AG20443 (cell line): ENCODE results near the gene ADRB2.
"Not testable (repeated sequence)": the region's sequence is repeated elsewhere in the genome, so short reads cannot be mapped to it uniquely, and the experiment has no call there.

ENCODE experiments used
- DNase-seq: peaks from one replicate; pipeline ENCODE4 v3.0.0; 2012; ENCODE audit warnings: low spot score, mixed read lengths

ADRB2 gene

DNA sequence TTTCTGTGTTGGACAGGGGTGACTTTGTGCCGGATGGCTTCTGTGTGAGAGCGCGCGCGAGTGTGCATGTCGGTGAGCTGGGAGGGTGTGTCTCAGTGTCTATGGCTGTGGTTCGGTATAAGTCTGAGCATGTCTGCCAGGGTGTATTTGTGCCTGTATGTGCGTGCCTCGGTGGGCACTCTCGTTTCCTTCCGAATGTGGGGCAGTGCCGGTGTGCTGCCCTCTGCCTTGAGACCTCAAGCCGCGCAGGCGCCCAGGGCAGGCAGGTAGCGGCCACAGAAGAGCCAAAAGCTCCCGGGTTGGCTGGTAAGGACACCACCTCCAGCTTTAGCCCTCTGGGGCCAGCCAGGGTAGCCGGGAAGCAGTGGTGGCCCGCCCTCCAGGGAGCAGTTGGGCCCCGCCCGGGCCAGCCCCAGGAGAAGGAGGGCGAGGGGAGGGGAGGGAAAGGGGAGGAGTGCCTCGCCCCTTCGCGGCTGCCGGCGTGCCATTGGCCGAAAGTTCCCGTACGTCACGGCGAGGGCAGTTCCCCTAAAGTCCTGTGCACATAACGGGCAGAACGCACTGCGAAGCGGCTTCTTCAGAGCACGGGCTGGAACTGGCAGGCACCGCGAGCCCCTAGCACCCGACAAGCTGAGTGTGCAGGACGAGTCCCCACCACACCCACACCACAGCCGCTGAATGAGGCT lies at the start of gene ADRB2:
Gene ADRB2 (plus strand): TSS at position 559 of the 686 bp plus-strand sequence. CDS start 221 bp downstream, outside the sequence.
- peak; percentile 95 for DNase-seq

DNA sequence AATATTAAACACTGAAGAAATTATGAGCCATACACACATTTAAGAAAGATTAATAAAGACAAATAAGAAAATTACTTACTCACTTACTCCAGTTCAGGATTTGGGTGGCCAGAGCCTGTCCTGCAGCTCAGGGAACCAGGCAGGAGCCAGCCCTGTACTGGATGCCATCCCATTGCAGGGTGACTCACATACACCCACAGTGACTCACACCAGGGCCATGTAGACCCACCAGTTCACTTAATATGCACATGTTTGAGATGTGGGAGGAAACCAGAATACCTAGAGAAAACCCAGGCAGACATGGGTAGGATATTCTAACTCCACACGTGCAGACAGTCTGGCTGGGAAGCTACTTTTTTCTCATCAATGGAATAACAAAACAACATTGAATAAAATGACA lies 49.6 kb upstream of the ADRB2 start:
- peak; percentile 93 for DNase-seq

DNA sequence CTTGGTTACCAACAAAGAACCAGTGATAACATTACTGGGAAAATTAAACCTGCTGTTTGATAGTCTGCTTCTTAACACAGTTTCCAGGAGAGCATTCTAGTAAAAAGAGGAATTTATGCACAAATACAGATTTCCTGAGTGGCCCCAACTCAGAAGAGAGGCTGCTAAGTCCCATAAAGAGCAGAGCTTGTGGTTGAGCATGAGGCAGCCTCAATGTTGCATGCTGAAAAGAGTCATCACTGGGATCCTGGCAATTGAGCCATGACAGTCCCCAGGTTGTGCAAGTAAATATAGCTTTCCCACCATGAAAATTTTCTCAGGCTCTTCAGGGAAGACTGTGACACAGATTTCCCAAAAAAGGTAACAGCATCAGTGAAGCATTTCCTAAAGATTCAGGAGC lies 47.5 kb upstream of the ADRB2 start:
- DNase-seq: no peak

DNA sequence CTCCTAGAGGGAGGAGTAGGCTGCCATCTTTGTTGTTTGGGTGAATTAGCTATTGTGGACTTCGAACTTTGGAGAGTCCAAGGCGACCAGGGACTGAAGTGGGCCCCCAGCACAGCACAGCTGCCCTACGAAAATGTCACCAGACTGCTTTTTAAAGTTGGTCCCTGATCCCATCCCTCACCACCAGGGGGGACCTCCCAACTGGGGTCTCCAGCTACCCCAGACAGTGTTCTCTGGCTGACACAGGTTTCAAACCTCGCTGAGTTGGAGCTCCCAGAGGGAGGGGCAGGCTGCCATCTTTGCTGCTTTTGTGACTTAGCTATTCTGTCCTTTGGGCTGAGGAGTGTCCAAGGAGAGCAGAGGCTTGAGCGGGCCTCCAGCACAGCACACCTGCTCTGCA lies 45.7 kb upstream of the ADRB2 start:
- no peak for DNase-seq

DNA sequence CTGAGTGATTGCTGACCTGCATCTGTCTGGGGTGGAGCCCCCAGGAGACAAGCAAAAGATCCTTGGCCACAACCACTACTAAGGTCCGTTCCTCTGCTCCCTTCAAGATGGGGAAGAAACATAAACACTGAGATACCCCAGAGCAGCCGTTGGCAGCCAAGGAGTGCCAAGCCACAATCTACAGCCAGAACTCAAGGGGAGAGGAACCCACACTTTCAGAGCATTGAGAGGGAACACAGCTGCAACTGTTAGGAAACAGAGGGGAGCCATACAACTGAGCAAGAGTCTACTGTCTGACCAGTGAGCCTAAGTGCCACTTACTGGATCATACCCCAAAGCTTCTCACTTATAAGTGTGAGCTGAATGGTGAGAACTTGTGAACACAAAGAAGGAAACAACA lies 44.6 kb upstream of the ADRB2 start:
- no peak for DNase-seq

DNA sequence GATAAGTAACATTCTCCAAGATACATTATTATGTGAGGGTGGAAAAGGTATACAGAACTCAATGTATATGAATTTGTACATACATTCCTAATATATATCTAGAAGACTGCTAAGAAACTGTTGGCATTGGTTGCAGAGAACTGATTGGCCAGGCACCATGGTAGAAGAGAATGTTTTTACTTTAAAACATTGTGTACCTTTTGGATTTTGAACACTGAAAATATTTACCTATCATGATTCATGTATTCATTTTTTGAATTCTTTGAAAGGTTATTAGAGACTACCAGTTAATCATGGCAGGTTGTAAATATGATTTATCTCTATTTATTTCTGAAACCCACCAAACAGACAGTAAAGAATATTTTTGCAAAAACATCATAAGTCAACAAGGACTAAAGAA lies 41.2 kb upstream of the ADRB2 start:
- DNase-seq: no peak

DNA sequence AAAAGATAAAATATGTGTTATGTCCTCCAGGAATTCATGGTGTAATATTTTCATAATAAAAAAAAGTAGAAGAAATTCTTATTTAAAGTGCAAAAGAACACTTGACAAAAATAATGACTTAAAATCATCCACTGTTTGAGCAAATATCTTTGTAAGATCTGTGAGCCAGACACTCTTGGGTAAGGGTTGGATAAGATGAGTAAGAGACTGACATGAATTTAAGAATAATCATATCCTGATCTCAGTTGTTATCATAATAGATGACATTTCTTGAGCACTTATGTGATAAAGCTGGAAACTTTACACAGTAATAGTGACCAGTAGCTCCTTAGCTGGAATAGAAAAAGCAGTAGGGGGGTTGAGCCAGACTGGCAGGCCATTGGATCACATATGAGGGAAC lies 40.0 kb upstream of the ADRB2 start:
- DNase-seq: no peak

DNA sequence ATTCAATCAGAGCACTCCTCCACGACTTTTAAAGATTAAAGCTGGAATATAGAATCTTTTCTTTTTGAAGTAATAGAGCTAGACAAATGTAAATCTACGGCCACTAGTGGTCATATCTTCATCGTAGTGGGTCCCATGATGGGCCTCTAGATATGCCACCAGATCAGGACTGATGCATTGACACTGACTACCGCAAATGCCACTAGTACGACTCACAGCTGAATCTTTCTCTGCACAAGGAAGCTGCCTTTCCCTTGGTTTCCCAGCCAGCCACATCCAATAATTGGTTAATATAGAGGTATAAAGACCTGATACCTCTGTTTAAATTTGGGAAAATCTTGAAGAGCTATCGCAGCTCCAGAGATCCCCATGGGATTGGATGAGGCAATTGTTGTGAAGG lies 37.8 kb upstream of the ADRB2 start:
- peak; percentile 43 for DNase-seq

DNA sequence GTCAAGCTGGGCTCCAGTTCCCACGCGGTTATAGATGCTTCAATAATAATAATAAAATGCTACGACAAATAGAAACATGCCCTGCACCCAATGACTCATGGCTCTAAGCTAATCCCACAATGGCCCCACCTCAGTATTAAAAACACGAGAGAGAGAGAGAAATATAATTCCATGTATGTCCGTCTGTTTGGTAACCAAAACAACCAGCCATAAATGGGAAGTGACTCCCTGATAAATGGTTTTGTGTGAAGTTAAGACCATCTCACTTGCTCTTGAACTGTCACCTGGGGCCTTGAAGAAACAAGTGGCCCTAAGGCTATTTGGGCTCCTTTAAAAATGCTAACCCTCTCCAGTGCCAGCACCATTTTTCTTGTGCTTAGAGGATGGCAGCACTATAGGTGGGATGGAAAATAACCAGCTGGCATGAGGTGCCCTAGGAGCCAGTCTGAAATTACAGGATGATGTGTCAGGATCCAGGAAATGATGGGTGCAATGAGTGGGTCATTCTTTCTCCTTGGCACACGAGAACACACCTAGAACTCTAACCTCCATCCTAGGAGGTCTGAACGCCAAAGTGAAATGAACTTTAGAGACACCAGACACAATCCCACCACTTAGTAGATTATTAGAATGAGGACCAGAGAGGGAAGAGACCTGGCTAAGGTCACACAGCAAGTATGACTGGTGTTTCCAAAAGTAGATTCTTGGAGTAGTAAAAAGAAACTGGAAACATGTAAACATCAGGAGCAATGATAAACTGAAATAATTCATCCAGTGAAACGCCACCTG lies 35.7 kb upstream of the ADRB2 start:
- DNase-seq: no peak

DNA sequence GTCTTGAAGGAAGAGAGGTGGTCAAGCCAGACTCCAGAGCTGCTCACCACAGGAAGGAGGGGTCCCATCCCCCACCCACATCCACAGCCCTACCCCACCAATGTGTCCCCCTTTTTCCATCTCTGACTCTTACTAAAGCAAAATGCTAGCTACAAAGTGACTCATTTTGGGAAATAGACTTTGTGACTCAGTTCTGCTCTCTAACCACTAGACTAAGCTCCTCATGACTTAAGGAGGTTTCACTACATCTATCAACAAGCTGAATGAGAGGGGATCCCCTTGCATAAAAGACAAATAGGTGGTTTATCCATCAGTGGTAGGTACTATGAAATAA lies 35.1 kb upstream of the ADRB2 start:
- DNase-seq: peak; percentile 24

DNA sequence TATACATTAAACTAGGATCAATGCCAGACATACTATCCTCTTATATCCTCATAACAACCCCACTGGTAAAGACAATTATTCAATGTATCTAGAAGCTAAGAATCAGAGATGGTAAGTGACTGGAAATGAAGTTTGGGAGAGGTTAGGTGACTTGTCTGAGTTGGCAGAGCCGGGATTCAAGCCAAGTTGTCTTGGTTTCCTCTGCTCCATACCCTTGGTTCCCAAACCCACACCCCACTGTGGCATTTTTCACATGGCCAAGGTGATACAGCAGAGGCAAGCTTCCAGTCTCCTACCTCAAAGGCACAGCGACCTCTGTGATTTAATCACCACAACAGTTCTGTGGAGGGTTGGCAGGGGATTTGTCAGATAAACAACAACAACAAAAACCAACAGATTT lies 34.7 kb upstream of the ADRB2 start:
- DNase-seq: no peak

DNA sequence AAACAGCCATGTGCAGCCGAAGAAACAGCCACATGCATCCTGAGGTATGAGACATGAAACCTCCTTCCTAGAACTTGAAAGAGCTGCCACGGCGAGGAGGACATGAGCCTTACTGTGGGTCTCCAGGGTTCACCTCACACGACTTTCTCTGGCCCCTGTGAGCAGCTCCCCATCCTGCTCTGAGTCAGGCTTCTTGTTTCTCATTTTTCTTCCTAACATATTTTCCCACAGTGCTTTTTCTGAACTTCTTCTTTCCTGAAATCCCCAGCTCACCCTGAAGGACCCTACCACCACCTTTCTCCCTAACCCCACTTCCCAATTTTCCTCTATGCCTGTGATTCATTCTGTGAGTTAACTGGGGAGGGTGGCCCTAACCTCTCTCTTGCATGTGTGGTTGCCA lies 33.7 kb upstream of the ADRB2 start:
- DNase-seq: no peak

DNA sequence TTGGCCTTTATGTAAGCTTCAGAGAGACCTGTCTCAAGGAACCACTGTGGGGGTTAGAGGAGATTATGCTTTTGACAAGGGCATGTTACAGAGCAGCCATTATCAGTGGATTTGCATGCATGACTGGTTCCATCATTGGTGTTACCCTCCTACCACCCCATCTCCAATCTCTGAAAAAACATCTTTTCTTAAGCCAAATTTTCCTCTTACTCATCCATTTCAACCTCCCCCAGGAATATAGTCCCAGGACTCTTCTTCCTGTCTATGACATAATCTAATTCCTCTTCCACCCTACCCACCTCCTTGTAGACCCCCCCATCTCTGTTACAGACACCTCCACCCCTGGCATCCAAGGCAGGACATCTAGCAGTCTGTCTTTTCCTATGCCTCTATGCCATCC lies 33.1 kb upstream of the ADRB2 start:
- DNase-seq: no peak

DNA sequence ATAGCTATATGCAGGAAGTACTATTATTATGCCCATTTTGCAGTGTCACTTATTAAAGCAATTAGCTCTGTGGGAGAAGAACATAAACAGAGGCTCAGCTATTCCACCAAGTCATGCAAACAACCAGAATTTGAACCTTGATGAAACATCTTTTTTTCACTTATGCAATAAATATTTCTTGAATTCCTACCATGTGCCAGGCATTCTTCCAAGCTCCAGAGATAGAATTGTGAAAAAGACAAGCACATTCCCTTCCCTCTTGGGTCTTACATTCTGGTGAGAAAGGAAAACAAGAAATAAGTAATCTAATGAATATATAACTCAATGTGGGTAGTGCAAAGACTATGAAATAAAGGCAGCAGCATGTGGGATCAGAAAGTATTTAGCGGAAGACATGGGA lies 32.1 kb upstream of the ADRB2 start:
- no peak for DNase-seq

DNA sequence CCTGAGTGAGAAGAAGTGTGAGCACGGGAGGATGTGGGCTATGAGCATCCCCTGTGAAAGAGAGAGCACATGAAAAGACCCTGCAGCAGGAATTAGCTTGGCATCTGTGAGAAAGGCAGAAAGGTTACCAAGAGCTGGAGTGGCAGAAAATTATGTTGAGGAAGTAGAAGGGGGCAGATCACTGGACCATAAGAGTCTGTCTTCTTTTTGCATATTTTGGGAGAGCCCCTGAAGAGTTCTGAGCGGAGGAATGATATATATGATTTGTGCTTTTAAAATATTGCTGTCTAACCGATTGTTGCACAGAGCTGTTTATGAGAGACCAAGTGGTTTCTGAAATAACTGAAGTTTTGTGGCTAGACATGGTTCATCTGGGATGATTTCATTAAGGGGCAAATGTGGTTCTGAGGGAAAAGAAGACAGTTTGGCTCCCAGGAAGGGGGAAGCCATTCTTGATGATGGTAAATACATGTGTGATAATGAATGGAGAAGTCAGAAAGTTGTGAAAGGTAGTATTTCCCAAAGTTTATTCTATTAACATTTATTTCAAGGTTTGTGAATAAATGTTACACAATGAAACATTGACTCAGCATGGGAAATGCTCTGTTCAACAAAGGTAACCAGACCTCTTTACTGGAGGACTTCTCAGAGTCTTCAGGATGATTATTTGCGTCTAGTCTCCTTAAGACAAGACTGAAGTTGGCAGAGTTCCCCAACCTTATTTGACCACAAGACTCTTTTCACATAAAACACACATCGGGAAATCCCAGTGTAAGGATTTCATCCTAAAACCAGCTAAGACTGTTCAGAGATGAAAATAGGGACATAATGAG lies 31.5 kb upstream of the ADRB2 start:
- no peak for DNase-seq

DNA sequence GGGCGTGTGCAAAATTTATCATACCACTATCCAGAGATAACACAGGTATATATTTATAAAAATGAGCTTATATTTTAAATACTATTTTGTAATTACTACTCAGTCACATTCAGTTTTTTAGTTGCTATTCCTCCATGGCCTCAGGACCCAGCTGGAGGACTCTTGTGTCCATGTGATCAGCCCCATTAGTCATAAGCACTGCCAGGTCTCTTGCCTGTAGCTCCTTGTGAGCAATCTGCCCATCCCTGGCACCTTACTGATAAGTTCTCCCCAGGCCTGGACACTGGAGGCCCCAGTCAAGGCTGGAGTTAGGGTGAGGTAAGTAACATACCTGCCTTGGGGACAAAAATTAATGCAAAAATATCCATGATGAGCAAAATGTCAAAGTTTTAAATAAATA lies 29.5 kb upstream of the ADRB2 start:
- DNase-seq: no peak

DNA sequence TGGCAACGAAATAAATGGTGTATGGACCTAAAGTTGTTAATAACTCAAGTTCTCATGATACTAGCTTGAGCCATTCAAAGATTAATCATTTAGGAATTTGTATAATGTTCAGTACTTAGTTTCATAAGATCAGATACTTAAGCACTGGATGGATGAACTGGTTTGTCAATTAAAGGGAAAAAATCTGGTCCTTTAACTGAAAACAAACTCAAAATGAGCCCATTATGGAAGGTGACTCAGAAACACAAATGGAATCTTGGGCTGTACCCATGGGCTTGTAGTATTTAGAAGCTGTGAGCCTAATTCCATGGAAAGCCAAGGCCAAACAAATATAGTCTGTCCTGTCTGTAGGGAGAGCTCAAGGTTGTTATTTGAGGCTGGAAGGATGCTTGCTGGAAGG lies 27.6 kb upstream of the ADRB2 start:
- DNase-seq: no peak

DNA sequence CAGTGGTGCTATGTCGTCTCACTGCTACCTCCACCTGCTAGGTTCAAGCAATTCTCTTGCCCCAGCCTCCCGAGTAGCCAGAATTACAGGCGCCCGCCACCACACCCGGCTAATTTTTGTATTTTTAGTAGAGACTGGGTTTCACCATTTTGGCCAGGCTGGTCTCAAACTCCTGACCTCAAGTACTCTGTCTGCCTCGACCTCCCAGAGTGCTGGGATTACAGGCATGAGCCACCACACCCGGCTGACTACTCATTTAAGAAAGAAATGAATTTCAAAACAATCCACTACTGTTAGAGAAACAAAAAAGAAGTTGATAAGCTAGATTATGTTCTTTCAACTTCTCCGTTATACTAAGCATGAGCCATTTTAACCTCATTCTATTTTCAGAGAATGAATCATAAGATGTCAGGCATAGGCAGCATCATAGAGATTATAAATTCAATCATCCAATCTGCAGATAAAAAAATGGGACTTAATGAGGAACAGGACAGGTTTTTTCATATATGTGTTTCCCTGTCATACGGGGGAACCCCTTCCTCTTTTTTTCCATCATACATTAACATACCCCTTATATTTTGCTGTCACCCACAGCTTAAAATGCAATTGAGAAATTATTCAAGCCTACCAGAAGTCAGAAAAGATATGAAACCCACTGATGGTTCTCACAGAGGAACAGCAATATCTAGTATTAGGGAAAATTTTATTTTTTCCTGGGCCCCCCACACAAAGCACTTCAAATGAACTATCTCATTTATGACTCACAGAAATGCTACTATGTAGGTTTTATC lies 26.5 kb upstream of the ADRB2 start:
- DNase-seq: no peak

DNA sequence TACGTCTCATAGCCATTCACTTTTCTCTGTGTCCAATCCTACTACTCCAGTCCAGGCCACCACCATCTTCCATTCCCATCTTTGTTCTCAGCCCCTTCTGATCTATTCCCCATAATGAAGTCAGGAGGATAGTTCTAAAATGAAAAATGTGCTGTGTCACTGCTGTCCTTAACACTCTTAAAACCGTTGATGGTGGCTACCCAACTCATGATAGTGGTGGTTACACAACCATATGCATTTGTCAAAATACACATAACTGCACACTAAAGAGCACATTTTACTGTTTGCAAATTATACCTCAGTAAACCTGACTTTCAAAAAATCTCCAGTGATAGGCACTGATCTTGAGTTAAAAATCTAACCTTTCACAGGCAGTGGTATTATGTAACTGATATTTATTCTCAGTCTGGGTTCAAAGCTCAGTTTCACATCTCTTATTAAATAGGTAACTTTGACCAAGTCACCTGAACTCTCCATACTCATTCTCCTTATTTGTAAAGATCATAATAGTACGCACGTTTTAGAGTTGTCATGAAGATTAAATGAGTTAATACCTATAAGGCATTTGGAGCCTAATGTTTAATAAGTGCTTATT lies 24.6 kb upstream of the ADRB2 start:
- DNase-seq: no peak

DNA sequence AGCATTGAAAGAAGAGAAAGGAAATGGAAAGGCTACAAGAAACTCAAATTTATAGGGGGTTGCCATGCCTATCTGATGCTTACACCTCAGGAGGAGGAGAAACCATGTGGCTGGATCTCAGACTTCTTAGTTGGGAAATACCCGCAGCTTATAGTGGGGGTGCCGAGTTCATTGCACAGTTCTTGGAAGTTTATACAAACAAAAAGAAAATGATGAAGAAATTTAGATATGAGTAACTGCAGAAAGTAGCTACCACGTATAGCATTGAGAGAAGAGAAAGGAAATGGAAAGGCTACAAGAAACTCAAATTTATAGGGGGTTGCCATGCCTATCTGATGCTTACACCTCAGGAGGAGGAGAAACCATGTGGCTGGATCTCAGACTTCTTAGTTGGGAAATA lies 23.0 kb upstream of the ADRB2 start:
- not testable (repeated sequence) for DNase-seq

DNA sequence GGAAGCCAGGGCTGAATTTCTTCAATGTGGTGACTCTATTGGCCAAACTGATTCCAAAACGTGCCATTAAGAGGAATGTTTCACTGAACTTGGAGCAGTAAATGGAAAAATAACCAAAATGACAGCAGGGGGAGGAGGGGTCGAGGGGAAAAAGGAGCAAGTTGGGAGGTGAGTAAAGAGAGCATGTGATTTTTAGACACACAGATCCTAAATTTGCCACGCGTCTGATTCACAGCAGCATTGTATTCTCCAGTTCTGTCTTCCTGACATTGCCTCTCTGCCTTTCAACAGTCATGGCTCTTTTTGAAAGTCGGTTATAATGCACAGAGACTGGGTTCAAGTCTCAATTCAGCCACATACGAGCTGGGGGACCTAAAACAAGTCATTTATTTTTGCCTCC lies 22.0 kb upstream of the ADRB2 start:
- no peak for DNase-seq
